GM18502 (cell line): ENCODE results near the gene TRPV4.
A peak's percentile ranks its signal among the peaks of the same experiment; 100 is the strongest.
"Not testable (repeated sequence)": the region's sequence is repeated elsewhere in the genome, so short reads cannot be mapped to it uniquely, and the experiment has no call there.

ENCODE experiments used
- ATAC-seq: cut with Tn5 transposase; IDR thresholded peaks from one replicate; pipeline ENCODE4 v1.9.1; 2021; ENCODE audit warnings: mild to moderate bottlenecking; ENCODE audit not compliant: unreplicated experiment, poor library complexity

TRPV4 gene

GRCh38 chr12:109861689-109862314 is 28.6 kb upstream of the TRPV4 start:
- ATAC-seq = no peak

DNA sequence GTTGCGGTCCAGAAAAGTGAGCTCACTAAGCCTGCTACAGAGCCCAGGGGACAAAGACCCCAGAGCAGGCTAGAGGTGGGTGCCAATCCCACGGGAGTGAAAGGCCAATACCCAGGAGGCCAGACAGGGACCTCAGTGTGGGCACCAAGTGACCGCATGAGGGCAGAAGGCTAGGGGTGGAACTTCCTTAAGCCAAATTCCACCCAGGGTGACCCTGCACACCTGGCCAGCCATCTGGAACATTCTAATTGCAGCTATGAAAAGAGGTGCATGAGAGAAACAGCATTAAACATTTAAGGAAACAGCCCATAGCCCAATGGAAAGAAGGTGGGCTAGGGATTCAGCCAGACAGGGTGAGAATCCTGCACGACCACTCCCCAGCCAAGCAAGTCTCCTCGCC is 27.8 kb upstream of the TRPV4 start:
- ATAC-seq = no peak

DNA sequence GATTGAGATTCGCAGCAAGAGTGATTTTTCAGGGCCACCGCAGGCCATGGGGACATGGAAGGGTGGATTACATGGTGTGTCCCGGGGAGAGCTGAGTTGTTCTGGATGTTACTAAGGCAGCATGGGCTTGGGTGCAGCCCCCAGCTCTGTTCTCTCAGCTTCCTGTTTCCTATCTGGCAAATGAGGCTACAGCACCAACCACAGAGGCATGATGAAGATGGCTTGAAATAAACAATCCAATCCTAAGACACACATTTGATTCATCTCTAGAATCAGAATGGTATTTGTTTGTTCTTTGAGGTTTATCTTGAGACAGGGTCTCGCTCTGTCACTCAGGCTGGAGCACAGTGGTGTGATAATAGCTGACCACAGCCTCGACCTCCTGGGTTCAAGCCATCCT is 25.6 kb upstream of the TRPV4 start:
- no peak for ATAC-seq

GRCh38 chr12:109857715-109858114 is 24.5 kb upstream of the TRPV4 start:
- no peak for ATAC-seq

- no peak for ATAC-seq
These were observed 22.2 kb upstream of the TRPV4 start for GRCh38 chr12:109855377-109855776.

DNA sequence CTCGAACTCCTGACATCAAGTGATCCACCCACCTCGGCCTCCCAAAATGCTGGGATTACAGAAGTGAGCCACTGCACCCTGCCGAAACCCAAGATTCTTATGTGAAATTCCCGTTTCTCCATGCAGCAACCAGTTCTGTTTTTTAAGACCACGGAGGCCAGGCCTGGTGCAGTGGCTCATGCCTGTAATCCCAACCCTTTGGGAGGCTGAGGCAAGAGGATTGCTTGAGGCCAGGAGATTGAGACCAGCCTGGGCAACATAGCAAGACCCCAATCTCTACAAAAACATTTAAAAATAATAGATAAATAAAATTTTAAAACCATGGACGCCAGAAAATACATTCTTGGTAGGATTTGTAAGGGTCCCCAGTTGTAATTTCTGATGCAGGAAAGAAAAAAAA is 17.3 kb upstream of the TRPV4 start:
- ATAC-seq = not testable (repeated sequence)

DNA sequence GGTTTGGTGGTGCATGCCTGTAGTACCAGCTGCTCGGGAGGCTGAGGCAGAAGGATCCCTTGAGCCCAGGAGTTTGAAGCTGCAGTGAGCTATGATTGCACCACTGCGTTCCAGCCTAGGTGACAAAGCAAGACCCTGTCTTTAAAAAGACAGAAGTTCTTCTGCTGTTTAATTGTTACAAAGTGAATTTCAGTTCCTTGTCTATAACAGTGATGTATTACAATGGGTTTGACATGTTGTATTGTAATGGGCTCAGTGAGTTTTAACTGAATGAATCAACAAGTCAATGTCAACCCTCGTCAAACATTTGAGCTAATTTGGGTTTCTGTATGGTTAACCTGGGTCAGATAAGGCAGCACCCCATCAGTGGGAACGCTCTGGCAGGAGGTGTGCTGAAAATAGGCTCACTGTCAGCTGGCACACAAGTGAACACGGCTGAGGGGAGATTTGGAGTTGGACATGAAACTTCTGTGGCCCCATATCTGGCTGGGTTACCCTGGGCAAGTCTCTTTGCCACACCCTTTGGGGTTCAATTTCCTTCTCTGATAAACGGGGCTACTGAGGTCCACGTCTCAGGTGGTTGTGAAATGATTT is 14.0 kb upstream of the TRPV4 start:
- ATAC-seq = no peak

DNA sequence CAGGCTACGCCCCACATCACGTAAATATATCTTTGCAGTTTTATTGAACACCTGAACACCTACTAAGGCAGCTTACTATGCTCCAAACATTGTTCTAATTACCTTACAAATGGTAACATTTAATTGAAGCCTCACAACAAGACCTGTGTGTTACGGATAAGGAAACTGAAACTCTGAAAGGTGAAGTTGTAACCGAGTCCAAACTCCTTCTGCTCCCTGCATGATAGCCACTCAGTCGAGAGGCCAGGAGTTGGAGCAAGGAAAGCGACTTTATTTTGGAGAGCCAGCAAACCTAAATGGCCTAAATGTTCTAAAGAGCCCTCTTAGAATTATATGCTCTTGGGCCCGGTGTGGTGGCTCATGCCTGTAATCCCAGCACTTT is 12.6 kb upstream of the TRPV4 start:
- ATAC-seq = no peak

- peak; percentile 75 for ATAC-seq
These were observed 12.0 kb upstream of the TRPV4 start for GRCh38 chr12:109844983-109845823.

- no peak for ATAC-seq
These were observed 10.9 kb upstream of the TRPV4 start for GRCh38 chr12:109844091-109844490.

- no peak for ATAC-seq
These were observed 8.8 kb upstream of the TRPV4 start for GRCh38 chr12:109842021-109842420.

- no peak for ATAC-seq
These were observed 8.2 kb upstream of the TRPV4 start for GRCh38 chr12:109841356-109841755.

- no peak for ATAC-seq
These were observed 7.3 kb upstream of the TRPV4 start for GRCh38 chr12:109840305-109841074.

DNA sequence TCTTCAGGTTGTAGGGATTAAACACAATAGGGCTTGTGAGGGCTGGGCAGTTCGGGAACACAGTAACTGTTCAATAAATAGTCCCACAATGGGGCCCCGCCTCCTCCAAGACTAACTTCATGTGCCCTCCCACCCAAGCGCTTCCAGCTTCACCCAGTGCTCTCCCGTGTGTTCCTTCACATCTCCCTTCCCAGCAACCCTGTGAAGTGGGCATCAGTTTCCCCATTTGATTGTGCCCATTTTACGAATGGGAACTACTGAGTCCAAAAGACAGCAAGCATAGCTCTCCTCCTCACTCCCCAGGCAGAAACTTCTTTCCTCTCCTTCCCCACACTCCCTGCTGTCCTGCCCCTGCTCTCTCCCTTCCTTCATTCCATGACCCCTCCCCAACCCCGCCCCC is 6.2 kb upstream of the TRPV4 start:
- ATAC-seq = no peak

DNA sequence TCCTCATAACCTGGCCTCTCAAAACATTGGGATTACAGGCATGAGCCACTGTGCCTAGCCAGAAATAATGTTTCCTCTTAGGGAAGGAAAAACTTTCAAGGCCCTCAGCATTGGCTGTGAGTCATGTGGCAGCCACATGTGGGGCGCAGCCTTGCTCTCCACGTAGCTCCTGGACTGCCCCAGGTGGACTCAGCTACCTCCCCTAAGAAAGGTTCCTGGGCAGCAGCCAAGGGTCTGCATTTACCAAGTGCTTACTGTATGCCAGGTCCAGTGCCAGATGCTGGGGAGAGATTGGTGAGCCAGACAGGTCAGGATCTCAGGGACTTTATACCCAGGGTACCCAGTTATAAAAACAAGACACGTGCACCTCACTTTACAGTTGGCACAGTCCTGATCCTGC is 3.7 kb upstream of the TRPV4 start:
- ATAC-seq = no peak

GRCh38 chr12:109835827-109836226 is 2.6 kb upstream of the TRPV4 start:
- no peak for ATAC-seq

- ATAC-seq = no peak
These were observed 474 bp downstream of the TRPV4 start for GRCh38 chr12:109832541-109833306.

GRCh38 chr12:109831929-109832328 is 1.3 kb downstream of the TRPV4 start:
- ATAC-seq = no peak

GRCh38 chr12:109831365-109831764 is 1.8 kb downstream of the TRPV4 start:
- ATAC-seq = no peak

DNA sequence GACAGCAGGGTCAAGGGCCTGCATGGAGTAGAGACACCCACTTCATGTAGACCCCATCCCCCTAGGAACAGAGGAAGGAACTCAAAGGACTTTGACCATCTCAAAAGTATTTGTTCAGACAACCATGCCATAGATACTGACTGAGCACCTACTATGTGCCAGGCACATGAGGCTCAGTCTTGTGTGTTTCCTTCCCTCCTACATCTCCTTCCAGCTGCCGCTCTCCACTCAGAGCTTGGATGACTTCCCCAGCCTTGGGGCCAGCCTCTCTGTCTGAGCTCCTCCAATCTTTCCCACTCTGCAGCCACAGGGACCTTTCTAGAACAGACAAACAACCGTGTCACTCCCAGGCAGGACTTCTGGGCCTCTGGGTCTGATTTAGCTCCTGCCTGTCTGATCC is 2.5 kb downstream of the TRPV4 start:
- ATAC-seq = no peak
